ENCODE measurements around the gene USP20. TPM values are rescaled to one million over a fixed set of nuclear protein-coding genes. Genes with fewer than 3 reads are reported as not detected.

Gene USP20
- total RNA-seq, 1 donor from 2014 or later: 21.3 TPM

DNA sequence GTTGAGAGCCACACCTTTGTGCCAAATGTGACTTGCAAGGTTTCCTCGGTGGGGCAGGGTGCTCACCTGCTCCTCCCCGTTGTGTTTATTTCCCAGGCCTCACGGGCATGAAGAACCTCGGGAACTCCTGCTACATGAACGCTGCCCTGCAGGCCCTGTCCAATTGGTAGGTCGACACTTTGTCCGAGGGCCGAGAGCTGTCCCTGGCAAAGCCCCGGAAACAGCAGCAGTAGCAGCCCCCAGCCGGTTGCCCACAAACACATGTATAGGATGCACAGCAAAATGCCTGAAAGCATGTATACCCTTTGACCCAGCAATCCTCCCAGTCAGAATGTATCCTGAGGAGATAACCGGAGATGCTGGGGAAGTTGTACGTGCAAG is 26.2 kb downstream of the USP20 start:
- no peak overlapping the region for H3K4me3 Mint-ChIP-seq (ENCODE audit: unreplicated experiment)
- TF ChIP-seq, protein P1, sequence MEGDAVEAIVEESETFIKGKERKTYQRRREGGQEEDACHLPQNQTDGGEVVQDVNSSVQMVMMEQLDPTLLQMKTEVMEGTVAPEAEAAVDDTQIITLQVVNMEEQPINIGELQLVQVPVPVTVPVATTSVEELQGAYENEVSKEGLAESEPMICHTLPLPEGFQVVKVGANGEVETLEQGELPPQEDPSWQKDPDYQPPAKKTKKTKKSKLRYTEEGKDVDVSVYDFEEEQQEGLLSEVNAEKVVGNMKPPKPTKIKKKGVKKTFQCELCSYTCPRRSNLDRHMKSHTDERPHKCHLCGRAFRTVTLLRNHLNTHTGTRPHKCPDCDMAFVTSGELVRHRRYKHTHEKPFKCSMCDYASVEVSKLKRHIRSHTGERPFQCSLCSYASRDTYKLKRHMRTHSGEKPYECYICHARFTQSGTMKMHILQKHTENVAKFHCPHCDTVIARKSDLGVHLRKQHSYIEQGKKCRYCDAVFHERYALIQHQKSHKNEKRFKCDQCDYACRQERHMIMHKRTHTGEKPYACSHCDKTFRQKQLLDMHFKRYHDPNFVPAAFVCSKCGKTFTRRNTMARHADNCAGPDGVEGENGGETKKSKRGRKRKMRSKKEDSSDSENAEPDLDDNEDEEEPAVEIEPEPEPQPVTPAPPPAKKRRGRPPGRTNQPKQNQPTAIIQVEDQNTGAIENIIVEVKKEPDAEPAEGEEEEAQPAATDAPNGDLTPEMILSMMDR (IDR thresholded peaks at IDR 0.05): no peak

DNA sequence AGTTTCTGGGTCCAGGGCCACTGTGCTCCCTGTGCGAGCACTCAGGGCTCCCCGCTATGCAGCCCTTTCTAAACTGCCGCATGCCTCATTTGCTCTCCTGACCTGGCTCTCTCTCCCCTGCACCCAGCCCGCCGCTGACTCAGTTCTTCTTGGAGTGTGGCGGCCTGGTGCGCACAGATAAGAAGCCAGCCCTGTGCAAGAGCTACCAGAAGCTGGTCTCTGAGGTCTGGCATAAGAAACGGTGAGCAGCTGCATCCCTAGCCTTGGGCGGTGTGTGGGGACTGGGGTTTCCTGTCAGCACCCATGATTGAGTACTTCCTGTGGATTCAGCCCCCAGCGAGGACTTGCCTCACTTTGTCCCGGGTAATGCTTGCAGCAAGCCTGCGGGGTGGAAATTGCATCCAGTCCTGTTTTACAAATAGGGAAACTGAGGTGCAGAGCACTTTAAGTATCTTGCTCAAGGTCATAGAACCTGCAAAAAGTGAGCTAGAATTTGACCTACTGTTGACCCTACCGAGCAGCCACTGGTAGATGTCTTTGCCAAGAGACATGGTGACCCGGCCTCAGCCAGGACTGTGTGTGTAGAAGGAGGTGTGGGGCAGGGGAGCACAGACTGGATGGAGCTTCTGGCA is 27.9 kb downstream of the USP20 start:
- H3K9me3 Mint-ChIP-seq (ENCODE audit: low read depth): no peaks in the 10 kb centered on the region
- DNase-seq (ENCODE audit: low spot score): no peak
- peaks cover 30% of the 10 kb centered on the region for H3K36me3 Mint-ChIP-seq (ENCODE audit: low read depth)
- no peak overlapping the region for H3K27ac Mint-ChIP-seq (ENCODE audit: unreplicated experiment)
- H3K4me1 Mint-ChIP-seq (ENCODE audit: low read depth): no peaks in the 10 kb centered on the region
- TF ChIP-seq, protein P1 (IDR thresholded peaks at IDR 0.05): no peak
- H3K4me3 Mint-ChIP-seq (ENCODE audit: unreplicated experiment): no peak overlapping the region
- H3K27me3 Mint-ChIP-seq (ENCODE audit: low read depth): no peaks in the 10 kb centered on the region

More for the DNA sequence above, 26.2 kb downstream of the USP20 start:
- Mint-ChIP-seq H3K36me3 (ENCODE audit: low read depth) (peaks cover 29% of the 10 kb centered on the region), H3K4me1 (ENCODE audit: low read depth) (peaks cover 13% of the 10 kb centered on the region), H3K9me3 (ENCODE audit: low read depth) (no peaks in the 10 kb centered on the region), H3K27ac (ENCODE audit: unreplicated experiment) (no peak overlapping the region), H3K27me3 (ENCODE audit: low read depth) (no peaks in the 10 kb centered on the region)
- DNase-seq (ENCODE audit: low spot score): peak; percentile 65

DNA sequence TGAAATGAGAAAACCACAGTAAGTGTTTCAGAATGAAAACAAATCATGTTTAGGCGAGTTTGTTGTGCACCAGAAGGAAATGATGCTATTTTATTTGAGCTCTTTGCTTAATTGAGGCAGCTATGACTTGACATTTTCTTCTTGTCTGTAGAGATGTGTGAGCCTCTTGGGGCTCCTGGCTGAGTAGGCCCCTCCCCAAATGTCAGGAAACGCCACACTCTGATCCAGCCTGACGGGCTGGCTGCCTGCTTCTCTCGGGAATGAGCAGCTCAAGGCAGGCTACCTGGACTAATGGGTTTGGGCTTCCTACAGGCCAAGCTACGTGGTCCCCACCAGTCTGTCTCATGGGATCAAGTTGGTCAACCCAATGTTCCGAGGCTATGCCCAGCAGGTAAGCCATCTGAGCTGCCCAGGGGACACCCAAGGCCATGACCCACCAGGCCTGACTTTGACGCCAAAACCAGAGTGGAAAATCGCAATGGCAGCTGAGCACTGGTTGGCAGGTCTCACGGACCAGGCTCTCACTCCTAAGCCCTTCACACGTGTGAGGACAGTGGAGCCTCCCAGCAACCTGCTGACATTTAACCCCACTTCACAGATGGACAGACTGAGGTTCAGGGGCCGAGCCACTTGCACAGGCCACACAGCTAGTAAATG is 29.9 kb downstream of the USP20 start:
- Mint-ChIP-seq H3K9me3 (ENCODE audit: low read depth) (no peaks in the 10 kb centered on the region), H3K4me1 (ENCODE audit: low read depth) (no peaks in the 10 kb centered on the region), H3K27ac (ENCODE audit: unreplicated experiment) (no peak overlapping the region), H3K27me3 (ENCODE audit: low read depth) (no peaks in the 10 kb centered on the region), H3K4me3 (ENCODE audit: unreplicated experiment) (no peak overlapping the region), H3K36me3 (ENCODE audit: low read depth) (peaks cover 27% of the 10 kb centered on the region)
- TF ChIP-seq, protein P1 (IDR thresholded peaks at IDR 0.05): no peak
- no peak for DNase-seq (ENCODE audit: low spot score)

DNA sequence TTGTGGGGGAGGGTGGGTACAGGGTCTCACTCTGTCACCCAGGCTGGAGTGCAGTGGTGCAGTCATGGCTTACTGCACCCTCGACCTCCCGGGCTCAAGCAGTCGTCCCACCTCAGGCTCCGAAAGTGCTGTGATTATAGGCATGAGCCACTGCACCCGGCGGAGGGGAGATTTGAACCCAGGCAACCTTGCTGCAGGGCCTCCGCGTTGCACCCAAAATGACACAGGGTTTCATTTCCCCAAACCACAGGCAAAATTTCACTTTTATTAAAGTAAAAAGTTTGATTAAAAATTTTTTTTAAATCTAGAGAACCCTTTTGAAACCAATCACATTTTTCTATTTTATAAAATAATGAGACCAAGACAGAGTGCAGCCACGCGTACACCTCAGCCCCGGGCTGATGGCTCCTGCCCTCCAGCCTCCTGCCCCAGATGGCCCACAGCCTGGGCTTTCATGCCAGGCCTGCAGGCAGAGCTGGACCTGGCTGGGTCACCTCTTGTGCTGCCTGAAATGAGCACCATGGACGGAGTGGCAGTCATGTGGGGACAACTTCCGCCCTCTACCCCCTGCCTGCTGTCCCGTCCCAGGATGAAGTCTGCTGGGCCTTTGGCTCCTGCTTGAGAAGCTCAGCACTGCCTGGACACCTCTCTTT is 30.5 kb downstream of the USP20 start:
- TF ChIP-seq, protein P1 (IDR thresholded peaks at IDR 0.05): no peak
- no peaks in the 10 kb centered on the region for H3K27me3 Mint-ChIP-seq (ENCODE audit: low read depth)
- no peak overlapping the region for H3K27ac Mint-ChIP-seq (ENCODE audit: unreplicated experiment)

DNA sequence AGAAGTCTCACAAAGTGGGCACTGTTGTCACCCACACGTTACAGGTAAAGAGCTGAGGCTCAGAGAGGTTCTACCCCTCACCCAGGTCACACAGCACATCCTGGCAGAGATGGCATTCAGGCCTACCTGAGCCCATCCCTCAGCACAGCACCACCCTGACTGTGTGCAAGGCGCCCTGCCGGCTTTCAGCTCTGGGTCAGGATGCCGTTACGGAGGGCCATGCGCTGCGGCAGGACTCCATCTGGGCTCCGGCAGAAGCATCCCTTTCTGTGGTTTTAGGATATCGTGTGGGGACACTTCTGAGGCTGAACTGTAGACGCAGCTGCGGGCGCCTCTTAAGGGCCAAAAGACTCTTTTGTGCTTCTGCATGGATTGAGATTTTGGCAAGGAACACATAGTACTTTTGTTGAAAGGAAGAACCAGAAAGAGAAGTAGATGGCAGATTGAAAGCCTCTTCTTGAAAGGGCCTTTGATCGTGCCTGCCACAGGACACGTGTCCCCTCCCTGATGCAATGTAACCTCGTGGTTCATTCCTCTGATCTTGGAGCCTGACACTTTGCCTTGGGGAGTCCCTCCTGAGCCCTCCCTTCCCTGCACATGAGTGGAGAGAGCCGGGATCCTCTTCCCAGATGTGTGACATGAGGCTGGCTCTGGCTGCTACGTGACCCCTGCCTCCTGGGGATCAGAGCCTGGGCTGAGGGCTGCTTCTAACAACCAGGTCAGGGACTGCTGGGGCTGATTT is 31.3 kb downstream of the USP20 start:
- DNase-seq (ENCODE audit: low spot score): no peak
- Mint-ChIP-seq H3K4me1 (ENCODE audit: low read depth) (no peaks in the 10 kb centered on the region), H3K27ac (ENCODE audit: unreplicated experiment) (no peak overlapping the region), H3K36me3 (ENCODE audit: low read depth) (peaks cover 24% of the 10 kb centered on the region), H3K4me3 (ENCODE audit: unreplicated experiment) (no peak overlapping the region), H3K9me3 (ENCODE audit: low read depth) (no peaks in the 10 kb centered on the region), H3K27me3 (ENCODE audit: low read depth) (no peaks in the 10 kb centered on the region)
- TF ChIP-seq, protein P1 (IDR thresholded peaks at IDR 0.05): no peak

More for the DNA sequence above, 30.5 kb downstream of the USP20 start:
- H3K4me1 Mint-ChIP-seq (ENCODE audit: low read depth): no peaks in the 10 kb centered on the region
- no peak for DNase-seq (ENCODE audit: low spot score)
- peaks cover 28% of the 10 kb centered on the region for H3K36me3 Mint-ChIP-seq (ENCODE audit: low read depth)
- no peaks in the 10 kb centered on the region for H3K9me3 Mint-ChIP-seq (ENCODE audit: low read depth)
- H3K4me3 Mint-ChIP-seq (ENCODE audit: unreplicated experiment): no peak overlapping the region
